OCI-M1 (cell line): ENCODE results near the gene TNFRSF13B.
"Not testable (repeated sequence)": the region's sequence is repeated elsewhere in the genome, so short reads cannot be mapped to it uniquely, and the experiment has no call there.

Experiments used
- DNase-seq: peaks from one replicate; lab custom pipeline; 2025; lab: John Stamatoyannopoulos, UW

TNFRSF13B gene

GRCh38 chr17:16926571-16927451 is 45.1 kb downstream of the TNFRSF13B start:
- no peak for DNase-seq

- no peak for DNase-seq
Observed at GRCh38 chr17:16926061-16926511, 45.8 kb downstream of the TNFRSF13B start.

- no peak for DNase-seq
Observed at GRCh38 chr17:16925461-16926060, 46.4 kb downstream of the TNFRSF13B start.

- no peak for DNase-seq
Observed at GRCh38 chr17:16924696-16925440, 47.0 kb downstream of the TNFRSF13B start.

GRCh38 chr17:16923904-16924695 is 47.8 kb downstream of the TNFRSF13B start:
- no peak for DNase-seq

- no peak for DNase-seq
Observed at GRCh38 chr17:16923097-16923903, 48.6 kb downstream of the TNFRSF13B start.

- DNase-seq, result peak; percentile 1
Observed at GRCh38 chr17:16922386-16923096, 49.4 kb downstream of the TNFRSF13B start.

- DNase-seq, result not testable (repeated sequence)
Observed at GRCh38 chr17:16921451-16921850, 50.5 kb downstream of the TNFRSF13B start.

GRCh38 chr17:16920628-16921020 is 51.3 kb downstream of the TNFRSF13B start:
- DNase-seq, result no peak

- DNase-seq, result no peak
Observed at GRCh38 chr17:16919663-16920627, 52.0 kb downstream of the TNFRSF13B start.

GRCh38 chr17:16918443-16918842 is 53.5 kb downstream of the TNFRSF13B start:
- no peak for DNase-seq

- DNase-seq, result no peak
Observed at GRCh38 chr17:16917671-16918394, 54.1 kb downstream of the TNFRSF13B start.

- DNase-seq, result no peak
Observed at GRCh38 chr17:16916557-16916920, 55.4 kb downstream of the TNFRSF13B start.

- DNase-seq, result peak; percentile 29
Observed at GRCh38 chr17:16915752-16916556, 56.0 kb downstream of the TNFRSF13B start.

GRCh38 chr17:16913463-16913862 is 58.5 kb downstream of the TNFRSF13B start:
- DNase-seq, result no peak

- no peak for DNase-seq
Observed at GRCh38 chr17:16912021-16912962, 59.6 kb downstream of the TNFRSF13B start.
